Smooth muscle cell (in vitro differentiated cells): Measurements from ENCODE around the gene KCNMB2. TPM values are rescaled to one million over a fixed set of nuclear protein-coding genes. Genes with fewer than 3 reads are reported as not detected.

ENCODE experiments used
- DNase-seq: peaks from one replicate; lab custom pipeline; 2025; ENCODE audit not compliant: unreplicated experiment; lab: John Stamatoyannopoulos, UW
- H2AFZ ChIP-seq: fragments of 200-600 bp; sonication (generic); 2 replicates; pipeline ENCODE4 v1.6.0; 2016; ENCODE audit warnings: antibody characterized with exemption, low read depth, mild to moderate bottlenecking
- H3F3A ChIP-seq: fragments of 200-600 bp; sonication (generic); 2 replicates; pipeline ENCODE4 v1.6.0; 2017; ENCODE audit warnings: antibody characterized with exemption, low read depth
- H3K27ac ChIP-seq: fragments of 200-600 bp; sonication (generic); 2 replicates; pipeline ENCODE4 v1.5.1; 2016; ENCODE audit warnings: low read depth, mild to moderate bottlenecking
- H3K27me3 ChIP-seq: fragments of 200-600 bp; sonication (generic); 2 replicates; pipeline ENCODE4 v1.6.1; 2016; ENCODE audit warnings: low read depth, mild to moderate bottlenecking
- H3K36me3 ChIP-seq: fragments of 200-600 bp; sonication (generic); 2 replicates; pipeline ENCODE4 v1.5.1; 2016; ENCODE audit warnings: low read depth
- H3K4me1 ChIP-seq: fragments of 200-600 bp; sonication (generic); 2 replicates; pipeline ENCODE4 v1.5.1; 2016; ENCODE audit warnings: low read depth
- H3K4me2 ChIP-seq: fragments of 200-600 bp; sonication (generic); 2 replicates; pipeline ENCODE4 v1.6.0; 2016; ENCODE audit warnings: mild to moderate bottlenecking
- H3K4me3 ChIP-seq: fragments of 200-600 bp; sonication (generic); 2 replicates; pipeline ENCODE4 v1.5.1; 2016; ENCODE audit warnings: mild to moderate bottlenecking
- H3K79me2 ChIP-seq: fragments of 200-600 bp; sonication (generic); 2 replicates; pipeline ENCODE4 v1.6.0; 2016; ENCODE audit warnings: low read depth, mild to moderate bottlenecking
- H3K9ac ChIP-seq: fragments of 200-600 bp; sonication (generic); 2 replicates; pipeline ENCODE4 v1.6.0; 2016; ENCODE audit warnings: low read depth
- H3K9me3 ChIP-seq: fragments of 200-600 bp; sonication (generic); replicated peaks from 2 replicates; pipeline ENCODE4 v1.5.1; 2016; ENCODE audit warnings: low read depth
- H4K20me1 ChIP-seq: fragments of 200-600 bp; sonication (generic); 2 replicates; pipeline ENCODE4 v1.6.0; 2016; ENCODE audit warnings: low read depth
- CTCF ChIP-seq: fragments of 200-600 bp; sonication (generic); IDR thresholded peaks from 2 replicates; pipeline ENCODE4 v1.5.1; 2017; ENCODE audit warnings: borderline replicate concordance, mild to moderate bottlenecking, antibody characterized with exemption; ENCODE audit not compliant: insufficient read depth, poor library complexity, severe bottlenecking
- WGBS: methylation state at CpG from one replicate; pipeline ENCODE4 v1.1.7; 2016; ENCODE audit warnings: low lambda C conversion rate; 5-methylcytosine and 5-hydroxymethylcytosine counted together
- polyA plus RNA-seq: library from polyadenylated mRNA; unstranded; fragments of >200 nt; fragmentation: Nextera tagmentation; extraction: Ambion mirVana; gene quantifications from 2 replicates; pipeline ENCODE4 v1.2.1, GENCODE V29; 2016
- total RNA-seq: library from RNA; depleted of rRNA; stranded (reverse); fragments of >200 nt; gene quantifications from 2 replicates; pipeline ENCODE4 v1.2.3, GENCODE V29; 2014

The KCNMB2 gene
- total and polyA plus RNA-seq, 2 experiments from 2014 or later: 0.09 TPM; not detected in 1

DNA sequence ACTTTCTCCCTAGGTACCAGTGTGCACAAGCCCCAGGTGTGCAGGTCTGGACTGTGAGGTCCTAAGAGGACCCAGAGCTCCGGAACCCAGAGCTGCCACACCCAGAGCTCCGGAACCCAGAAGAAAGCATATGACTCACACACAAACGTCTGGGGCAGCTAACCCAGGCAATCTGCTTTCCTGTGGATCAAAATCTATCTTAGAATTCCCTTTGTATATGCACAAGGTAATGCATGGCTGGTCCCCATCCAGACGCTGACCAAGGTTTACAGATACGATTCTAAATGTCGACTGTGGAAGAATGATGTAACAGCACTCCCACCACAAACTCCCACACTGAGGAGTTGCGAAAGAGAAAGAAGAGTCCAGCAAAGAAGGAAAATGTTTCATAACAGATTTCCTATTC is 15.7 kb downstream of the KCNMB2 start:
- Histone ChIP-seq H3K4me2 (peak overlapping the region; percentile 63), H2AFZ (no peak overlapping the region), H3K9ac (no peak overlapping the region), H3K27ac (no peak overlapping the region), H3K9me3 (no peaks in the 10 kb centered on the region), H3K27me3 (no peaks in the 10 kb centered on the region), H4K20me1 (no peaks in the 10 kb centered on the region), H3K4me3 (no peak overlapping the region), H3K36me3 (no peaks in the 10 kb centered on the region), H3K4me1 (peaks cover 3% of the 10 kb centered on the region), H3F3A (peaks cover 4% of the 10 kb centered on the region), H3K79me2 (no peaks in the 10 kb centered on the region)
- TF ChIP-seq CTCF: no peak
- 24% methylated on average over 7 of the region's 7 CpGs for WGBS
- no peak for DNase-seq

DNA sequence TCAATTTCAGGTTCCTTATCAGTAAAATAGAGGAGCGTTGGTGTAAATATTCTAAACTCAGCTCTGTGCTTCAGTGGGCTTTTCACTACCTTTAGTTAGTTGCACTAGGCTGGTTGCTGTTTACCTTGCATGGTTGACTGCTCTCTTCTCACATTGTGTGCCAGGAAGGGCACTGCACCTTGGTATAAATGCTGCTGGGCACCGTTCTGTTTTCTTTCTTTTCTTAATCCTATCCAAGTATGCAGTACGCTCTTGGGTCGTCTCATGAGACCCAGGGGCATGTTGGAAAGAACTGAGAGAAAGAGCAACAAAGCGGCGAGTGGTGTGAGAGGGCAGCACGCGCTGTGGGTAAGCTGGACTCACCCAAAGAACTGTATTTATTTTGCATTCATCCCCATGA is 22.4 kb downstream of the KCNMB2 start:
- H3K79me2 ChIP-seq: no peaks in the 10 kb centered on the region
- no peak overlapping the region for H3K4me2 ChIP-seq
- H2AFZ ChIP-seq: no peak overlapping the region
- no peaks in the 10 kb centered on the region for H3F3A ChIP-seq
- no peak overlapping the region for H3K27ac ChIP-seq
- no peak overlapping the region for H3K4me3 ChIP-seq
- WGBS: 96% methylated on average over 8 of the region's 8 CpGs
- no peaks in the 10 kb centered on the region for H3K36me3 ChIP-seq
- no peaks in the 10 kb centered on the region for H4K20me1 ChIP-seq
- H3K4me1 ChIP-seq: no peaks in the 10 kb centered on the region
- no peaks in the 10 kb centered on the region for H3K27me3 ChIP-seq
- no peak for DNase-seq
- no peak for TF ChIP-seq CTCF
- H3K9me3 ChIP-seq: no peaks in the 10 kb centered on the region
- H3K9ac ChIP-seq: no peak overlapping the region

DNA sequence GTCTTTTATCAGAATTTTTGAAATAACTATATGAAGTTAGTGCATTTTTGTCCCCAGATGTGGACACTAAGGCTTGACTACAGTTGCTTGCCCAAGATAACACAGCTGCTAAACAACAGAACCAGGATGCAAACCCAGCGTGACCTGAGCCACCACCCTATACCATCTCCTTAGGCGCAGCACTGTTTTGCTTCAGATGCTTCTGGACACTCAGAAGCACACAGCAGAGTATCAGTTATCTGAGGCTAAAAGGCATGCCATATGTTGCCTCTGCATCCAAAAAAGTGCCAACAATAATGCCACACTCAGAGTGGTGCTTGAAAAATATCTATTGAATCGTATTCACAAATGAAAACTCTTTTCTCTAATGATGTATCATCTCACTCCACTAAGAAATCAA is 24.5 kb downstream of the KCNMB2 start:
- Histone ChIP-seq H3K36me3 (no peaks in the 10 kb centered on the region), H3K79me2 (no peaks in the 10 kb centered on the region), H3K4me2 (no peak overlapping the region), H3K4me1 (no peaks in the 10 kb centered on the region), H3K27ac (no peak overlapping the region), H3K4me3 (no peak overlapping the region), H4K20me1 (no peaks in the 10 kb centered on the region), H3K27me3 (no peaks in the 10 kb centered on the region), H3F3A (no peaks in the 10 kb centered on the region), H2AFZ (no peak overlapping the region), H3K9me3 (no peaks in the 10 kb centered on the region), H3K9ac (no peak overlapping the region)
- no peak for TF ChIP-seq CTCF
- no peak for DNase-seq
- 71% methylated on average over 3 of the region's 3 CpGs for WGBS

GRCh38 chr3:178561239-178561638 is 25.0 kb downstream of the KCNMB2 start:
- 82% methylated on average over 4 of the region's 4 CpGs for WGBS
- Histone ChIP-seq H3F3A (no peaks in the 10 kb centered on the region), H3K9me3 (no peaks in the 10 kb centered on the region), H3K4me3 (no peak overlapping the region), H3K27ac (no peak overlapping the region), H4K20me1 (no peaks in the 10 kb centered on the region), H2AFZ (no peak overlapping the region), H3K4me1 (no peaks in the 10 kb centered on the region), H3K4me2 (no peak overlapping the region), H3K9ac (no peak overlapping the region), H3K79me2 (no peaks in the 10 kb centered on the region), H3K27me3 (no peaks in the 10 kb centered on the region), H3K36me3 (no peaks in the 10 kb centered on the region)
- no peak for DNase-seq
- no peak for TF ChIP-seq CTCF
